HT1080 (cell line): Measurements from ENCODE around the gene SATB2. TPM values are rescaled to one million over a fixed set of nuclear protein-coding genes. Genes with fewer than 3 reads are reported as not detected.
A peak's percentile ranks its signal among the peaks of the same experiment; 100 is the strongest.

Experiments used
- DNase-seq: peaks from one replicate; pipeline ENCODE4 v3.0.0-alpha.2; 2015; ENCODE audit warnings: low read depth
- total RNA-seq: library from RNA; depleted of rRNA; stranded (reverse); fragments of >200 nt; shearing (Covaris generic); gene quantifications from 2 replicates; pipeline ENCODE4 v1.2.3, GENCODE V29; 2014

Gene SATB2
- total RNA-seq, 1 experiment from 2014 or later, result 14.5 TPM

GRCh38 chr2:199465988-199466691 lies 8.4 kb upstream of the SATB2 start:
- no peak for DNase-seq

GRCh38 chr2:199465390-199465789 lies 7.7 kb upstream of the SATB2 start:
- no peak for DNase-seq

GRCh38 chr2:199464606-199465352 lies 7.0 kb upstream of the SATB2 start:
- DNase-seq, result no peak

- DNase-seq, result no peak
Observed at GRCh38 chr2:199463708-199464605, 6.2 kb upstream of the SATB2 start.

- peak; percentile 65 for DNase-seq
Observed at GRCh38 chr2:199462956-199463692, 5.4 kb upstream of the SATB2 start.

GRCh38 chr2:199462347-199462955 lies 4.7 kb upstream of the SATB2 start:
- no peak for DNase-seq

GRCh38 chr2:199461711-199462346 lies 4.1 kb upstream of the SATB2 start:
- no peak for DNase-seq

- DNase-seq, result no peak
Observed at GRCh38 chr2:199460846-199461710, 3.3 kb upstream of the SATB2 start.

GRCh38 chr2:199460101-199460671 lies 2.4 kb upstream of the SATB2 start:
- DNase-seq, result peak; percentile 56

- peak; percentile 87 for DNase-seq
Observed at GRCh38 chr2:199459286-199460100, 1.8 kb upstream of the SATB2 start.

- no peak for DNase-seq
Observed at GRCh38 chr2:199458806-199459285, 1.1 kb upstream of the SATB2 start.

GRCh38 chr2:199458009-199458805 lies 468 bp upstream of the SATB2 start:
- peak; percentile 54 for DNase-seq

- DNase-seq, result no peak
Observed at GRCh38 chr2:199456383-199457146, 1.2 kb downstream of the SATB2 start.

- DNase-seq, result peak; percentile 75
Observed at GRCh38 chr2:199455545-199456382, 2.0 kb downstream of the SATB2 start.

- DNase-seq, result no peak
Observed at GRCh38 chr2:199455210-199455544, 2.6 kb downstream of the SATB2 start.
